SU-DHL-6 (cell line): ENCODE results near the gene VPS41.

Source experiments
- EZH2phosphoT487 ChIP-seq: fragments of 200-600 bp; sonication (generic), shearing (Covaris generic); conservative IDR thresholded peaks from 2 replicates; pipeline ENCODE4 v1.6.1; 2018; ENCODE audit warnings: mild to moderate bottlenecking, antibody characterized with exemption, low read length, moderate library complexity, mixed read lengths
- TF ChIP-seq, protein P1 (sequence below): fragments of 200-600 bp; sonication (generic); IDR thresholded peaks from one replicate; pipeline ENCODE4 v1.5.1; 2017; ENCODE audit warnings: antibody characterized with exemption, mild to moderate bottlenecking, low read length, moderate library complexity; ENCODE audit not compliant: insufficient read depth, poor library complexity, severe bottlenecking

GRCh38 chr7:38798552-38799267, 110.3 kb downstream of the VPS41 start:
- TF ChIP-seq, protein P1, sequence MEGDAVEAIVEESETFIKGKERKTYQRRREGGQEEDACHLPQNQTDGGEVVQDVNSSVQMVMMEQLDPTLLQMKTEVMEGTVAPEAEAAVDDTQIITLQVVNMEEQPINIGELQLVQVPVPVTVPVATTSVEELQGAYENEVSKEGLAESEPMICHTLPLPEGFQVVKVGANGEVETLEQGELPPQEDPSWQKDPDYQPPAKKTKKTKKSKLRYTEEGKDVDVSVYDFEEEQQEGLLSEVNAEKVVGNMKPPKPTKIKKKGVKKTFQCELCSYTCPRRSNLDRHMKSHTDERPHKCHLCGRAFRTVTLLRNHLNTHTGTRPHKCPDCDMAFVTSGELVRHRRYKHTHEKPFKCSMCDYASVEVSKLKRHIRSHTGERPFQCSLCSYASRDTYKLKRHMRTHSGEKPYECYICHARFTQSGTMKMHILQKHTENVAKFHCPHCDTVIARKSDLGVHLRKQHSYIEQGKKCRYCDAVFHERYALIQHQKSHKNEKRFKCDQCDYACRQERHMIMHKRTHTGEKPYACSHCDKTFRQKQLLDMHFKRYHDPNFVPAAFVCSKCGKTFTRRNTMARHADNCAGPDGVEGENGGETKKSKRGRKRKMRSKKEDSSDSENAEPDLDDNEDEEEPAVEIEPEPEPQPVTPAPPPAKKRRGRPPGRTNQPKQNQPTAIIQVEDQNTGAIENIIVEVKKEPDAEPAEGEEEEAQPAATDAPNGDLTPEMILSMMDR = no peak
- no peak for TF ChIP-seq EZH2phosphoT487
